GM19239 (cell line): ENCODE data around the gene TMEM11.
"Not testable (repeated sequence)": the region's sequence is repeated elsewhere in the genome, so short reads cannot be mapped to it uniquely, and the experiment has no call there.

Experiments
- DNase-seq: peaks from one replicate; pipeline ENCODE4 v3.0.0; 2011; ENCODE audit warnings: low spot score; ENCODE audit not compliant: insufficient read length
- FAIRE-seq: peaks from 2 replicates; lab custom pipeline; 2011; peaks lifted over from hg19 to GRCh38; lab: Jason Lieb, UNC

The TMEM11 gene

DNA sequence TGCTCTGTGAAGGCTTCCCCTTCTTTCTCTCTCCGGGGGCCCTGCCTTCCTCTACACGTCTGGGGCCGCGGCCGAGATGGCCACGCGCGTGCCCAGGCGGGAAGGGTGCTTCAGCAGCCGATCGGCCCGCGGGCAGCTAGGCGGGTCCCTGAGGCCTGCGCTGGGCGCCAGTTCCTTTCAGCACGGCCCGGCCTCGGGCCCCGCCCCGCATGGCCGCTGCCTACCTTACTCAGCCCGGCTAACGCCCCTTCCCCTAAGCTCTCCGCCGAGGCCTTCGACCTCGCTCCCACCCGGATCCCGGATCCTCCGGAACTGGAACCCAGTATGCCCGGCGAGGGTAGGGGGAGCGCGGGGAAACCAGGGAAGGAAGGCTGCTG lies 335 bp downstream of the TMEM11 start:
- FAIRE-seq, result no peak
- peak; percentile 22 for DNase-seq

DNA sequence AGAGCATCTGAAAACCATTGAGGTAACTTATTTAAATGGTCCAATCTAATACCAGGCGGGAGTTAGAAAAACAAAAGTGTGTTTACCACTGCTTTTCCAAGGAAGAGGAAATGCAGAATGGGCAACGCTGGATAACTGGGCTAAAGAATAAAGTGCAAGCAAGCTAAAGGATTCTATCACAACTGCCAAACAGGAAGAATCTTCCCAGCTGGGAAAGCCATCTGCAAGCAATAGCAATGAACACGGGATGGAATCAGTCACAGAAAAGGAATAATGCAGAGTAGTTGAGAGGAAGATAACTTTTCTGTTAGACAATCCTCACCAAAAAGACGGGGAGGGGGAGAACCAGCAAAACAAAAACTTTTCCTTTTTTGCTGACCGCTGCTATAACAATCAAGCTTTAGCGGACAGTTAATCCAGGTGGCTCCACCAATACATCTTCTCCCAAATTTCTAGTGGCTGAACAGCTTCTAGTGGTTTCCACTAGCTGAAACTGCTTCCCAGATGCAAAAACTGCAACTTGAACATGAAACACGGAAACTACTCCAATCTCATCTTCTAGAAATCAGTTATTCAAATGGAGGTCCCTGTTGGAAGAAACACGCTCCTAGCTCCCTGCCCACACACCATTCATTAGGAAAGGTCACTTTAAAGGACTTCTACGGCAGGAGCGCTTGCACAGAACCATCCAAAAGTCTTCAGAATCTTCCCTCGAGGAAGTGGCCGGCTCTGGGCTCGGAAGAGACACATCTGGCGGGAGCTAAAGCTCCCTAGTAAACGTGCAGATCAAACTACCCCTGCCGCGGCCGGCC lies 929 bp downstream of the TMEM11 start:
- FAIRE-seq (peak; percentile 59), DNase-seq (no peak)

DNA sequence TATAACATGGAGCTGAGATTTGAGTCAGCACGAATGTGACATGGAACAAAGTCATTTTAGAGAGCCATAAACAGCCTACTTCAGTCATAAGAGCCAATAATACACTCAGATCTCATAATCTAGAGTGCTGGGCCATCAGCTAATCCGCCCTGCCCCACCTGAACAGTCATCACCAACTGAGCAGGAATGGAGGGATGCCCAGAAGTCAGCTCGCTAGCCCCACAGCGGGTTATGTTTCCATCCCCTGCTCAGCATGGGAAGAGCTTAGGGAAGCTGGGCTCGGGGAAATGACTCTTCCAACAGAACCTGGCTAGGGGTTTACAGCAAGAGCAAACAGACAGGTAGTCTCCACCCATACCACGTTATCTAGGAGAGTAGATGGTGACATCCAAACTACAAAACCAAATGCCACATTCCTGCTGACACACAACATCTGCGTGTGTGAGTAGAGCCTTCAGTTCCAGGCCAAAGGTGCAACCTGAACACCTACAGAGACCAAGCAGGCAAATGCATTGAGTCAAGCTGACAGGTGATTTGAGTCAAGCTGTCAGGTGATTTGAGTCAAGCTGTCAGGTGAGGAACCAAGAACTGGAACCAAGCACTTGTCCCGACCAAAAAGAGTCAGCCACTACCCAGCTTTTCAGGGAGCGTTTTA lies 2.0 kb downstream of the TMEM11 start:
- no peak for FAIRE-seq
- no peak for DNase-seq

GRCh38 chr17:21210411-21211076 lies 3.4 kb downstream of the TMEM11 start:
- FAIRE-seq (no peak), DNase-seq (no peak)

GRCh38 chr17:21209511-21210175 lies 4.3 kb downstream of the TMEM11 start:
- FAIRE-seq, result no peak

GRCh38 chr17:21208352-21208751 lies 5.6 kb downstream of the TMEM11 start:
- no peak for FAIRE-seq
- DNase-seq, result no peak

More at GRCh38 chr17:21209511-21210175, 4.3 kb downstream of the TMEM11 start:
- DNase-seq, result no peak

DNA sequence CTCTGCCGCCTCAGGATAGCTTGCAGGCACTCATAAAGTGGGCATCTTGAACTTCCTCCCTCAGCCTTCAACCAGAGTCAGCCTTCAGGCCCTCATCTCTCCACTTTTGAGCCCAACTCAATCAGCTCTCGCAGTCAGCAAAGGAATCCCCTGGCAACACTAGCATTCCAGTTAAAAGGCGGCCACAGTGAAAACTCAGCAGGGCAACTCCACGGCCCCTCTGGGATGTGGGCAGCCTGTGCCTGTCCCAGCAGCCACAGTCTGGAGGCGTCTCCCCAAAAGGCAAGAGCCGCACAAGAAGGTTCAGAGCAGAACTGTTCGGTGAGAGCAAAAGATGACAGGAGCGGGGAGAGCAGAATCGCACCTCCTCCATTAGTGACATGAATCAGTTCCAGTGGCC lies 9.0 kb downstream of the TMEM11 start:
- FAIRE-seq (no peak), DNase-seq (no peak)

- DNase-seq (no peak), FAIRE-seq (no peak)
Measured at GRCh38 chr17:21202512-21202911, 11.4 kb downstream of the TMEM11 start.

GRCh38 chr17:21201874-21202273 lies 12.1 kb downstream of the TMEM11 start:
- DNase-seq (no peak), FAIRE-seq (no peak)

GRCh38 chr17:21201298-21201595 lies 12.7 kb downstream of the TMEM11 start:
- FAIRE-seq (no peak), DNase-seq (no peak)

- DNase-seq (no peak), FAIRE-seq (no peak)
Measured at GRCh38 chr17:21200590-21201297, 13.2 kb downstream of the TMEM11 start.

DNA sequence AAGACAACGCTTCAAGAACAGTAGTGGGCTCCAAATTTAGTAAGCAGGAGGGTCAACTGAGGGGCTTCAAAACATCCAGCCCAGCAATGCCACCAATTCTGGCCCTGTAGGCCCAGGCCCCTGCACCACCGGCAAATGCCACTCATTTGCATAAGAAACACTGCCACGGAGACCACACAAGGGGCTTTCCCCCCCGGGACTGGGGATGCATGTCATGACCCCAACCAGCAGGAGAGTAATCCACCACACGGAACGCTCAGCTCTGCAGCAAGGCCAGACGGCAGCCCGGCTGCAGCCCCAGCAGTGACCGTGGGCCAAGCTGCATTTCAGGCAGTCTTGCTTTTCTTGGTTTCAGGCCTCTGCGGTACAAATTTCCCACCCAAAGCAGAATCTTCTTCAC lies 14.1 kb downstream of the TMEM11 start:
- no peak for DNase-seq
- no peak for FAIRE-seq

GRCh38 chr17:21199311-21199710 lies 14.7 kb downstream of the TMEM11 start:
- FAIRE-seq, result no peak
- DNase-seq, result no peak

GRCh38 chr17:21198411-21198810 lies 15.6 kb downstream of the TMEM11 start:
- DNase-seq (no peak), FAIRE-seq (no peak)

DNA sequence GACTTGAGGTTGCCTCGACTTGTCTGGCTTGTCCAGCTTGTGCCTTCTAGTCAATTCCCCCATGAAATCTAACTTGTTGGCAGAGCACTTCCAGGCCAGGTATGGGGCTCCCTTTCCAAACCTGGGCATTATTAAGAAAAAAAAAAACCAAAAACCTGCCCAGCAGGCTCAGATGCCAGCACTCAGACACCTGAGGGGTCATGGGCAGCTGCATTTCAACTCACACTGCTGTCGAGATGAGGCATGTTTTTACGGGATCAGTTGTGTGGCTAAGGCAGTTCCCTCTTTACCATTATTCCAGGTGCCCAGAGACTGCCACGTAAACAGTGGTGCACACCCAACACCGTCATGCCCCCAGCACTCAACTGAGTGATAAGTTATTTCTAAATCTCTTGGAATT lies 17.8 kb downstream of the TMEM11 start:
- no peak for DNase-seq

GRCh38 chr17:21194703-21195102 lies 19.3 kb downstream of the TMEM11 start:
- DNase-seq, result no peak
- FAIRE-seq, result no peak

More for the DNA sequence above, 17.8 kb downstream of the TMEM11 start:
- no peak for FAIRE-seq

- FAIRE-seq, result no peak
- no peak for DNase-seq
Measured at GRCh38 chr17:21194226-21194625, 19.7 kb downstream of the TMEM11 start.

GRCh38 chr17:21193031-21193430 lies 20.9 kb downstream of the TMEM11 start:
- FAIRE-seq (no peak), DNase-seq (no peak)

DNA sequence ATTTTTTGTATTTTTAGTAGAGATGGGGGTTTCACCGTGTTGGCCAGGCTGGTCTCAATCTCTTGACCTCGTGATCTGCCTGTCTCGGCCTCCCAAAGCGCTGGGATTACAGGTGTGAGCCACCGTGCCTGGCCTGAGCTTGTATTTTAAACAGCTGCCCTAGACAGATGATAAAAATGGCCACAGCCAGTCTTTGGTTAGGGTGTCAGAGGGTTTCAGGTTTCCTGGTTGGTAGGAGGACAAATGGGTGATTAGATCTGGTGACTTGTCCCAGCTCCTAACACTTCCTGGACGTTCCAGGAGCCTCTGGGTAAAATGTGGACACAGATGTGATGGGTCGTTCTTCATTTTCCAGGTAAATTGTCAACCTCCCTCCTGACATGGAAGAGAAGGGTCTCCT lies 21.5 kb downstream of the TMEM11 start:
- not testable (repeated sequence) for DNase-seq, FAIRE-seq

DNA sequence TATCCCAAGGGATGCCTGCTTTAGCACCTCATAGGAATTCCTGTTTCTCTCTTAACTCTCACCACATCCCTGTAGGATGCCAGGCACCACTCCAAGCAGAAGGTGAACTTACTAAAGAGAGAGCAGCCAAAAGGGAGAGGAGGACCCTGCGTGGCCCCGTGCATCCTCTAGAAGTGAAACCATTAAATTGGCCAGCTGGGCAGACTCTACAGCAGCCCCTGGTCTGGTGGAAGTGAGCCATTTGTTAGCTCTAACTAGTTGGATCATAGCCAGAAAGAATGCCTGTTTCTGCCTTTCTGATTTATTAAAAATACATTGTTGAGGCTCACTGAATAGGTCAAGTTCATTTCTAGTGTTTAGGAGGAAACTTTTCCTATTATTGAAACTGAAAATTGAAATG lies 22.3 kb downstream of the TMEM11 start:
- no peak for DNase-seq
- FAIRE-seq, result no peak
